NCI-H128 (cell line): Measurements from ENCODE around the gene MCCD1.
"Not testable (repeated sequence)": the region's sequence is repeated elsewhere in the genome, so short reads cannot be mapped to it uniquely, and the experiment has no call there.

Experiments
- DNase-seq: peaks from one replicate; lab custom pipeline; 2025; ENCODE audit not compliant: unreplicated experiment; lab: John Stamatoyannopoulos, UW

Gene MCCD1, protein sequence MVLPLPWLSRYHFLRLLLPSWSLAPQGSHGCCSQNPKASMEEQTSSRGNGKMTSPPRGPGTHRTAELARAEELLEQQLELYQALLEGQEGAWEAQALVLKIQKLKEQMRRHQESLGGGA

DNA sequence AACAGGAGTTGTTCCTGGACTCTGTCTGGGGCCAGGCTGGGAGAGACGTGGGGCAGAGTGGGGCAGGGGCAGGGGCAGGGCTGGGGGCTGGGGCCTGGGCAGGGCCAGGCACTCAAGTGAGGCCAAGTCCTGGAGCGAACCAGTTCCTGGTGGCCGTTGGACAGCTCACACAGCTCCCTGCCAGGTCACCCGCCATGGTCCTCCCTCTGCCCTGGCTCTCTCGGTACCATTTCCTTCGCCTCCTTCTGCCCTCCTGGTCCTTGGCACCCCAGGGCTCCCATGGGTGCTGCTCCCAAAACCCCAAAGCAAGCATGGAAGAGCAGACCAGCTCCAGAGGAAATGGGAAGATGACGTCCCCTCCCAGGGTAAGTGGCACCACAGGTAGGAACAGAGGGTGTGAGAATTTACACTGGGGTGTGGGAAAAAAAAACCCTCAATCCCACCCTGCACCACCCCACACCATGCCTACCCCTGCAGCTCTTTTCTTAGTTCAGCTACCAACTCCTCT, at the start of gene MCCD1:
MCCD1 (plus strand) TSS at position 142 of the 508 bp plus-strand sequence; CDS start at position 195, 53 bp downstream.
- no peak for DNase-seq

DNA sequence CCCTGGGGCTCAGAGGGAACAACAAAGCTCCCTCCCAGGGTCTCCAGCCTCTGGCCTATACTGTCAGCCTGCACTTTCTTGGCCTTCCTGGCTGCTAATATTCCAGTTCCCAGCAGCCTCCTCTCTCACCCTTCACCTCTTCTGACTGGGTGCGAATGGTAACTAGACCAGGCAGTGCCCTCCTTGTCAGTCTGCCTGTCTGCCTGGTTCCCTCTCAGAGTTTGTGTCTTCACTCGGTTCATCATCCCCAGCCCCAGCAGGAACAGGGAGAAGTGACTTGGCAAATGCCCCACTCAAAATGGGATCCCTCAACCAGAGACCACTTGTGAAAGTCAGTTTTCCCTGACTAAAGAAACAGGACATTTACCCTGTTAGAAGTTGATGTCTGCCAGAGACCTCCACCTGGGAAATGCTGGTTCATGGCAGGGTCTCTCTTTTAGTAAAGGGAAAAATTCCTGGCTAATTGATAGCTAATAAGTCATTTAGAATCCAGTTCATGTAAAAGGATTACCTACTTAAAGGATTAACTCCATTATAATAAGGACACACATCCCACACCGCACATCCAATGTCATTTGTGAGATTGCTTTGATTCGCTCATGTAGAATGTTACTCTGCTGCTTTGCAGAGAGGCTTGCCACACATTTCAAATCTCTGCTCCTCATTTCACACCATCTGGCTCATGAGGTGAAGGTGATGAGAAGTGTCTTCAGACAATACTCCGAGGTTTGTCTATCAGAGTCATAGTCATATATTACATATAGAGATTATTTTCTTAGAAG, 49.4 kb upstream of the MCCD1 start:
- no peak for DNase-seq

DNA sequence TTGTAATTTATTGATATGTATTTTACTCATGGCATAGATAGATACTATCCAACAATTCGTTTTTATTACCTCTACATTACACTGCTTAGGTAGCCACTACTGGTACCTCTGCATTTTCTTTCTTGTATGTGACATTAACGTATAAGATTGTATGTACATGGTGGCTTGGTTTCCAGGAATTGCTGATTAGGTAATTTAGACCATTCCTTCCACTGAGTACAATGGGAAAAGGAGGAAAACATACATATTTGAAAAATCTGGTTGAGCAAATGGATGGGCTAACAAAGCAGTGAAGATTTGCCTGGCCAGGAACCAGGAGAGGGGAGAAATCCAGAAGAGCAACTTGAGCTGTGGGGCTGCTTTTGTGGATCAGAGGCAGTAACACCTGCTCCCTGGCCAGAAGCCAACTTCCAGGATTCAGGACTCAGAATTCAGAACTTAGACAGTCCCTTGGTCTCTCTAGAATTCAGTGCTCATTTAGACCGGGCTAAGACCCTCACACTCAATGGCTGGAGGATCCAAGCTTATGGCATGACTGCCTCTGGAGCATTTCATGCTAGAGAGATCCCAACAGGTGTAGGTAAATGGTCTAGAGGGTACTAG, 48.7 kb upstream of the MCCD1 start:
- no peak for DNase-seq

DNA sequence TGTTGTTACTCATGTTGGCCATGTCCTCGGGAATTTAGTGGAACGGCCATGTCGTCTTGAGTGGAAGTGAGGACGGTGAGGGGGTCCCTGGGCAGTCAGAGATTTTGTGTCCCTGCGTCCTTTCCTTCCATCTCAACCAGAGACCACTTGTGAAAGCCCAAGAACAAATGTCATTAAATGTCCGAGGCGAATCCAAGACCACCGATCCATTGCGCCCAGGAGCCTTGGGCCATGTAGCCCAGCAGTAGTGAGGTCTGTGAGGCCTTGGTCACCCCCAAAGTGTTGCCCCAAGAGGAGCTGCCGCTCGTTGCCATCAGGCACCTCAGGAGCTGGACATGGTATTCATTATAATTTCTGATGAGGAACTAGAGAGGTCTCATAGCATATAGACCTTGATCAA, 48.2 kb upstream of the MCCD1 start:
- DNase-seq, result no peak

DNA sequence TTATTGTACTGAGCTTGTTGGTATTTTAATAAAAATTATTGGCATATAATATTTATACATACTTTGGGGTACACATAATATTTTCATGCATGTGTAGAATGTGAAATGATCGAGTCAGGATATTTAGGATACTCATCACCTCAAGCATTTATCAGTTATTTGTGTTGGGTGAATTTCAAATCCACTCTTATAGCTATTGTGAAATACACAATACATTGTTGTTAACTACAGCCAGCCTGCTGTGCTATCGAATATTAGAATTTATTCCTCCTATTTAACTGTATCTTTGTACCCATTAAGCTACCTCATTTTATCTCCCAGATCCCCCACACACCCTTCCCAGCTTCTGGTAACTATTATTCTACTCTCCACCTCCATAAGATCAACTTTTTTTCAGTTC, 45.4 kb upstream of the MCCD1 start:
- no peak for DNase-seq

DNA sequence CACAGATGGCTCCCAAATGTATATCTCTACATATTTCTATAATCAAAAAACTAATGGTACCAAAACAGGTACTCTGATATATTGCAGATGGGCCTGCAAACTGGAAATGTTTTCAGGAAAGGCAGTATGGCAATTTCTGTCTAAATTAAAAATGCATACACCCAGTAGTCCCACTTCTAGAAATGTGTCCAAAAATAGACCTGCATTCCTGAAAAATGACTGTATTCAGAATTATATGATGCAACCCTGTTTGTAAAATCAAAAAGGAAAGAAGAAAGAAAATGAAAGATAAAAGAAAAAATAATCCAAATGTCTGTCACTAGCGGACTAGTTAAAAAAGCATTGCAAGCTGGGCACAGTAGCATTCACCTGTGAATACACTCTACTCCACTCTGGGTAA, 43.7 kb upstream of the MCCD1 start:
- DNase-seq, result no peak

DNA sequence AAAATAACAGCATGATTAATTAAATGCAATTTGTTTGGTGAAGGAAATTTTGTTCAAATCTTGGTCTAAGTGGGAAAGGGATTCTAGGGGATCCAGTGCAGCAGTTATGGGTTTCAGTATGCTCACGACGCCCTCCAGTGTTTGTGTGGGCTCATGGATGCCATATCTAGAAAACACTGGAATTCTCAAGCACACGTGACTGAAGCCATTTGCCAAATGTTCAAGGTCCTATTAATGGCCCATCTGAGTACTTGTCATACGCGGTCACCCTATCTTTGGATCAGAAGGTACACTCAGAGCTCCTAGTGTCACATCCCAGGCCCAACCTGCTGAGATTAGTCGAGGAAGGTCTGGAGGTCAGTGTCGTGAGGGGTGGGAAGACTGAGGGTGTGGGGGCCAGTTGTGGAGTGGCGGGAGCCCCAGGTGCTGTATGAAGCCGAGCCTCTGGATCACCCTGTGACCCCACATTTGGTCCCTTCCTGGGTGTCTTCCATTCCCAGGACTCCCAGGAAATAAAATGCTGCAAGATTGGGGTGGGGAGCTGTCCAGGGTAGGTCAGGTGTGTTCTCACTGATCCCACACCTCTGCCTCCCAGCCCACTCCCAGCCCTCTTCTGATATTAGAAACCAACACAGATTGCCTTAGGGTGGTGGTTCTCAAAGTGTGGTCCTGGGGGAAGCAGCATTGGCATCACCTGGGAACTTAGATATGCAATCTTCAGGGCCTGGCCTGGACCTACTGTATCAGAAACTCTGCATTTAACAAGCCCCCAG, 42.5 kb upstream of the MCCD1 start:
- DNase-seq, result not testable (repeated sequence)

DNA sequence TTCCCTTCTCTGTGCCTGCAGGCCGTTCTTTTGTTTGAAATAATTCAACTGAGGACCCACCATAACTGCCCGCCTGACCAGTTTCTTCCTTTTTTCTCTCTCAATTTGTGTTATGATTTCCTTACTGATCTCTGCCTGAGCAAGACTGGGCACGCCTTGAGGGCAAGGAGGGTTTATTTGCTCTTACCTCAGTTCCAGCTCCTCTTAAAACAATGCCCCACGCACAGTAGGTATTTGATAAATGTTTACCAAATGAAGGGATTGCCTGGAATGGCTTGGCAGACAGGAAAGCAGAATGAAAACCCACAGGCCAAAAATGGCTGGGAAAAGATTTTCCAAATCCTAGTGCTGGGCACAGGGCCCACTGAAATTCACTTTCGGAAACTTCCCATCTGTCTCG, 41.1 kb upstream of the MCCD1 start:
- DNase-seq, result not testable (repeated sequence)

DNA sequence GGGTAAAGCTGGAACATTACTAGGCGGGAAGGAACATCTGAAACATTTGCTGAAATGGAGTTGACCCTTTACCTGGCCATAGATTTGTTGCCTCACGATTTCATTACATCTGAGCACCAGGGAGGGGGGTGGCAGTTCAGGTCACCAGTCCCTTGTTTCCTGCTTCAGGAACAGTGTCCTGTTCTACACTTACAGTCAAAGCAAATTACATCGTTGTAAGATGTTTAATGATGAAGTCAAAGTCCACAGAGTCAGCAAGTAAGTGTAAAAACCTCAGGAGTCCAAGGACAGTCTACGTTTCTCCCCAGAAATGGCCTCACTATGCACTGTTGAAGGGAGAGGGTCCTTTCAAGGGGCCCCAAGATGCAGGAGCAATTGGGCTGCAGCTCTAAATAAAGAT, 39.7 kb upstream of the MCCD1 start:
- DNase-seq, result no peak

DNA sequence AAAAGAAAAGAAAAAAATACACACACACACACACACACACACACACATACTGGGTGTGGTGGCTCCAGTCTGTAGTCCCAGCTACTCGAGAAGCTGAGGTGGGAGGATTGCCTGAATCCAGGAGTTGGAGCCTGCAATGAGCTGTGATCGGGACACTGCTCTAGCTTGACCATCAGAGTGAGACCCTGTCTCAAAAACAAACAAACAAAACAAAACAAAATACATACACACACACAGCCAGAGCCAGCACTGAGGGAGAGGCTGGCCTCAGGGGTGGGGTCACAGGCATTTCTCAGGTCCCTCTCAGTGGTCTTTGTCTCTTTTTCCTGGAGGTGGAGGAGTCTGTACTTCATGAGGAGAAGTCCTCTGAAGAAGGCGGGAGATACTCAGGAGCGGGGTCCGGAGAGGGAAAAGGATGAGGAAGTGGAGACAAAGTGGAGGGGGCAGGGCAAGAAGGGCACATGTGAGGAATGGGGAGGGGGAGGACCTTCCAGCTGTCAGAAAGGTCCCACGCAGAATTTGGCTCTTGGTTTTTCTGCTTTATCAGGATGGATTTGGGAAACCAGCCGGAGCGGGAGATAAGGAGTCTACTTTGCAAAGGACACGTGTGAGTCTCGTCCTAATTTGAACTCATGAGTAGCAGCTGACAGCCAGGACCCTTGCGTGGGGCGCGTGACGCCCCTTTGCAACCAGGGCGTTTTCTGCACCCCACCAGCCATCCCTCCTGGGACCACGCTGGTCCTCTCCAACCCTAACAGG, 38.5 kb upstream of the MCCD1 start:
- no peak for DNase-seq

DNA sequence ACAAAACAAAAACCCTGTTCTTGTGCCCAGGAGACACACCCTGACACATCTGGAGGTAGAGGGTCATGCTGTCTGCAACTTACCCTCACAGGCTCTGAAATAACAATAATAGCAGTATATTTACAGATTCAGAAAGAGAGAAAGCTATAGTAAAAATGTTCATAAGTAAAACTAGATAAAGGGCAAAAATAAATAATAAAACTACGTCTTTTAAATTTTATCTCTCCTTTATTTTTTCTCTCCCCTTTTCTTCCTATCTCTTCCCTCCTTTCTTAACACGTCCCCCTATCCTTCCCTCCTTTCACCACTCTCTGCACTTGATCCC, 35.2 kb upstream of the MCCD1 start:
- not testable (repeated sequence) for DNase-seq

DNA sequence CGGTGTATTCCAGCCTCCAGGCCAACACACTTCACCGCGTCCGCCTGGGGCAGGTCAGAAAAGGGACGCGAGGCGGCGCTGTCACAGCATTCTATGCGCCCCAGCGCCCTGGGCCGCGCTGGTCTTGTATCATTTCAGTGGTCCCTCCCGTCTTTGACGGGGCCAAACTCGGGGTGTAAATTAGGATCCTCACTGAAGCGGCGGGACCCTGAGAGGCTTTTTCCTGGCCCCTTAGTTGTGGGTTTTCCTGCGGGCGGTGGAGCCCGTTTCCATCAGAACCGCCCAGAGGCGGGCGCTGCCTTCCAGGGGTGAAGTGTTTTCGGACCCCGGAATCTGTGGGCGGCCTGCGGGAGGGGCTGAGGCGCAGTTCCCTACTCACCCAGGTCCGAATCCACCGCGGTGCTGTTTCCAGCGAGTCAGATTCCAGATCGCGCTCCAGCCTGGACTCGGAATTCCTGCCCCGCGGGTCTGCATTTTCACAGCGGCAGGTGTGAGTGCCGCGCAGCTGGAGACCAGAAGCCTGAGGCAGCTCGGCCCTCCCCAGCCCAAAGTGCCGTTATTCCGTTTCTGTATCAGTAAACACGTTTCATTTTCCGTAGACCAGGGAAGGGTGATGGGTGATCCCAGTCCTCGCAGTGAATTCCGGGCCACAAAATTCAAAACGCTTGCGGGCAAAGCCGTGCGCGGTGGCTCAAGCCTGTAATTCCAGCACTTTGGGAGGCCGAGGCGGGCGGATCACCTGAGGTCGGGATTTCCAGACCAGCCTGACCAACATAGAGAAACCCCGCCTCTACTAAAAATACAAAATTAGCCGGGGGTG, 34.7 kb upstream of the MCCD1 start:
- DNase-seq, result peak; percentile 29

DNA sequence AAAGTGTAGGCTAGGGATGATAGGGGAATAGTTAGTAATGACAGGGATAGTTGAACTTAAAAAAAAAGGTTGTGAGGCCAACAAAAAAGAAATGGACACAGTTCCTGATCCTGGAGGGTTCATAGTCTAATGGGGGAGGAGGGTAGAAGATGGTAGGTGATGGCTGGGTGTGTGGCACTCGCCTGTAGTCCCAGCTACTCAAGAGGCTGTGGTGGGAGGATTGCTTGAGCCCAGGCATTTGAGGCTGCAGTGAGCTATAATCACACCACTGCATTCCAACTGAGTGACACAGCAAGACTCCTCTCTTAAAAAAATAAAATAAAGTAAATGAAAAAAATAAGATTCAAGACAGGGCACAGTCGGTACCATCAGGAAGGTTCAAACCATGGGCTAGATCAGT, 33.2 kb upstream of the MCCD1 start:
- DNase-seq, result no peak

DNA sequence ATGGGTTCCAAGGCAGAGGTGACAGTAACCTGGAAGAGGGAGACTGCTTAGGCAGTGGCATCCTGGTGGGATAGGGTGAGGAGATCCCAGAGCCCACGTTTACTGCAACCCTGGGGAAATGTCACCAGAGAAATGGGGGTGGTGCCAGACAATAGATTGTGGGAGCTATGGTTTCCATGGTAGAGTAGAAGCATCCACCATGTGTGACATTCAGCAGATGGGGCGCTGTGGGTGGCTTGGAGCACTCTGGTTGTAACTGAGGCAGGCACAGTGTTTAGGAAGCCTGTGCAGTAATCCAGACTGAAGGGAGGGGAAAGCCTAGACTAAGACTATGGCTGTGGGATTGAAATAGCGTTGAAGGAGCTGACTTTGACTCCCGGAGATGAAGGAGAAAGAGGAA, 31.9 kb upstream of the MCCD1 start:
- not testable (repeated sequence) for DNase-seq

DNA sequence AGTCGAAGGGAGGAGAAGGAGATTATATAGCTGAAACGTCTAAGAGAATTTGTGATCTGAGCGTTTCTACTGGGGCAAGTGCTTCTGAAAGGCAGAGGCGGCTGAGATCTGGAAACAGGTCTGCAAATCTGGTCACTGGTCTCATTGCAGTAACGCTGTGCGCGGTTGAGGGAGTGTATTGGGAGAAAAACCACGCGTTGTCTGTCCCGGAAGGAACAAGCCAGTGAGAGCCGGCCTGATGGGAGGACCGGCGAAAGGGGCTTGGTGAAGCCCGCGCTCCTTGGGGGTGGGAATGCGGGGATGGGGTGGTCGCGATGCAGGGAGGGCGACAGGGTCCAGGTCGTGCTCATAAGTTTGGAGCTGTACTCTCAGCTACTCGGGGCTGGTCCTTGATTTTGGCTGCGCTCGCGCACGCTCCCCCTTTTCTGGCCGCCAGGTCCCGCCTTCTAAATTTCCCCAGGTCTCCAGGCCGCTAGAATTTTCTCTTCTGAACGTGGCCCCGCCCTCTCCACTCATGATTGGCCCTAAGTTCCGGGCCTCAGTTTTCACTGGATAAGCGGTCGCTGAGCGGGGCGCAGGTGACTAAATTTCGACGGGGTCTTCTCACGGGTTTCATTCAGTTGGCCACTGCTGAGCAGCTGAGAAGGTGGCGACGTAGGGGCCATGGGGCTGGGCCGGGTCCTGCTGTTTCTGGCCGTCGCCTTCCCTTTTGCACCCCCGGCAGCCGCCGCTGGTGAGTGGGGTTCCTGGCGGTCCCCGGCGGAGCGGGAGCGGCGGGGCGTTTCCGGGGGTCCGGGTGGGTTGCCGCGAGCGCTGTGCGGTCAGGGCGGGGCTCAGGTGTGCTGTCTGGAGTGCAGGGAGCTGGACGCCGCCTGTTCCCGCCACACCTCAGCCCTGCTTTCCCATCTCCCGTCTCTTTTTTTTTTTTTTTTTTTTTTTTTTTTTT, 31.0 kb upstream of the MCCD1 start, which contains the start of gene MICB:
MICB (plus strand) TSS at position 615 of the 946 bp plus-strand sequence; CDS start at position 664, 49 bp downstream.
- DNase-seq, result no peak

DNA sequence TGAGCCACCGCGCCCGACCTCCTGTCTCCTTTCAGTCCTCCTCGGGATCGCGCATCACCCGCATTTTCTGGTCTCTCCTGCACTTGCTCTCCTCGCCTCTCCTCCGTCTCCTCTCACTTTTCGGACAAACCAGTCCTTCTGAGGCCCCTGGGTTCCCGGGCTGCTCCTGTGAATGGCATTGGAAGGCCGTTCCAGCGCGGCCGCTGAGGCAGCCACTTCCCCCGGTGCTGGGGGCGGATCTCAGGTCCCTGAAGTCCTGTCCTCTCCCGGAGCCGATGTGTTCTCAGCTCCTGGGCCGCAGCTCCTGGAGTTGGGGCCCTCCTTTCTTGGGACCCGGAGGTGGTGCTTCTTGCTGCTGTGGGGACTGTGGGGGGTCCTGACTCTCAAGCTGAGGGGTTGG, 30.0 kb upstream of the MCCD1 start:
- DNase-seq, result no peak

DNA sequence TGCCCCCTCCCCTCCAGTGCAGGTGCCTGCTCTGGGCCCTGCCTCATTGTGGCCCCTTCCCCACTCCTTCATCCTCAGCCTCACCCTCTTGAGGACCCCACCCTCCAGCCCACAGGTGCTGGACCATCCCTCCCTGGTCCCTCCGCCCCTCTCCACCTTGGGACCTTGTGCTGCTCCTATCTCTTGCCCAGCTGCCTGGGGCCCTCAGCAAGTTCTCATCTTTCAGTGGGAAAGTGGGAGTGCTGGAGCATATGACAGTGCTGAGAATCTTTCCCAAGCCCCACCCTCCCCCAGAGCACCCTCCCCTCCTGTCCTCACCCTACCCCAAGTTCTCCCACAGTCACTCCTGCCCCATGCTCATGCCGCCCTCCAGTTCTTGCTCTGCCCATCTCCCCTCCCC, 29.1 kb upstream of the MCCD1 start:
- DNase-seq, result not testable (repeated sequence)

DNA sequence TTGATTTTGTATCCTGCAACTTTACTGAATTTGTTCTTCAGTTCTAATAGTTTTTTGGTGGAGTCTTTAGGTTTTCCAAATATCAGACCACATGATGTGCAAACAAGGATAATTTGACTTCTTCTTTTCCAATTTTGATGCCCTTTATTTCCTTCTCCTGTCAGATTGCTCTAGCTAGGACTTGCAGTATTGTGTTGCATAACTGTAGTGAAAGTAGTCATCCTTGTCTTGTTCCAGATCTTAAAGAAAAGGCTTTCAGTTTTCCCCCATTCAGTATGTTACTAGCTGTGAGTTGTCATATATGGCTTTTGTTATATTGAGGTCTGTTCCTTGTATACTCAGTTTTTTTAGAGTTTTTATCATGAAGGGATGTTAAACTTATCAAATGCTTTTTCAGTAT, 26.2 kb upstream of the MCCD1 start:
- DNase-seq, result no peak

DNA sequence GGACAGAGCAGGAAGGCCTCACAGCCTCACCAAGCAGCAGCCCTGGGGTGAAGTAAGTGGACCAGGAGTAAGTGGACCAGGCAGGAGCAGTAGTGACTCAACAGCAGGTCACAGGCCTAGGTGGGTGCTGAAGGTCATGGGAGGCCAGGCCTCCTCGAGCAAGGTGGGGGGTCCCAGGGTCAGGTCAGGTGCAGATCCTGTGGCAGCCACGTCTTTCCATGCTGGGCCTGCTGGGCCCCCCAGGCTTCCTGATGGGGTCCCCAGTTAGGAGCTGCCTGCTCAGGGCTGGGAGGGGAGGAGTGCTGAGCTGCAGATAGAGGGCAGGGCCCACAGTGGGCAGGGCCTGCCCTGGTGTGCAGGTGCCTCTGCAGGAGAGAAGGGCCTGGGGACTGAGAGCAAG, 19.7 kb upstream of the MCCD1 start:
- DNase-seq, result not testable (repeated sequence)
